Measurements from ENCODE around the gene NRXN3. TPM values are rescaled to one million over a fixed set of nuclear protein-coding genes. Genes with fewer than 3 reads are reported as not detected.
A peak's percentile ranks its signal among the peaks of the same experiment; 100 is the strongest.

The NRXN3 gene
- total and polyA plus RNA-seq, 2 of the 4 experiments (the other 2 are of a cell fraction), result 4.8 to 25.1 TPM

GRCh38 chr14:79825046-79825521 lies 1654.9 kb downstream of the NRXN3 start:
- no peak overlapping the region for H3K23ac ChIP-seq (ENCODE audit: low read depth, low read length)
- no peak overlapping the region for H2BK5ac ChIP-seq (ENCODE audit: low read depth, low read length, poor library complexity, severe bottlenecking)
- intact Hi-C loops (cut with micrococcal nuclease) (no loop called here), in situ Hi-C loops (cut with MboI; ENCODE audit: low sequenced_read_pairs) (no loop called here), dilution Hi-C loops (cut with HindIII; ENCODE audit: low sequenced_read_pairs, unreplicated experiment) (no loop called here)
- H3K18ac ChIP-seq (ENCODE audit: low read depth, low read length), result no peak overlapping the region
- H3K27me3 ChIP-seq (ENCODE audit: control insufficient read depth, insufficient read depth, low read length), result no peaks in the 10 kb centered on the region
- no peak overlapping the region for H3K9ac ChIP-seq (ENCODE audit: low read depth, low read length)
- no TSS peak for BruUV-seq (replicated peaks)
- H3K9me3 ChIP-seq (ENCODE audit: control insufficient read depth, insufficient read depth, low read length), result no peaks in the 10 kb centered on the region
- no peak for ATAC-seq (ENCODE audit: low read depth)
- no peak overlapping the region for H3K4me3 ChIP-seq (ENCODE audit: insufficient read depth, low read depth, low read length)
- no peak overlapping the region for H3K56ac ChIP-seq (ENCODE audit: extremely low read depth, insufficient read depth, low read length)
- H2BK15ac ChIP-seq (ENCODE audit: low read depth, low read length), result no peak overlapping the region
- H3K4me2 ChIP-seq (ENCODE audit: low read depth, low read length), result no peak overlapping the region
- H2BK120ac ChIP-seq (ENCODE audit: low read depth, low read length), result no peak overlapping the region
- peak; percentile 52 for DNase-seq
- H4K5ac ChIP-seq (ENCODE audit: low read depth, low read length), result no peak overlapping the region
- no CpG with 5 or more reads among the region's 6 CpGs for WGBS, 2 experiments (ENCODE audit: extremely low coverage in 2 of 2, insufficient read length in 1 of 2)
- H2AK5ac ChIP-seq (ENCODE audit: low read depth, low read length), result no peak overlapping the region
- H3K4me1 ChIP-seq (ENCODE audit: control insufficient read depth, insufficient read depth, low read length), result no peaks in the 10 kb centered on the region
- no peak overlapping the region for H2AK9ac ChIP-seq (replicated peaks; ENCODE audit: low read depth, low read length, poor library complexity)
- no peak overlapping the region for H3K27ac ChIP-seq (ENCODE audit: insufficient read depth, low read length)
- H3K14ac ChIP-seq (replicated peaks; ENCODE audit: low read depth, low read length), result no peak overlapping the region
- H4K91ac ChIP-seq (ENCODE audit: insufficient read depth, low read depth, low read length), result no peak overlapping the region
- no peaks in the 10 kb centered on the region for H4K20me1 ChIP-seq (ENCODE audit: insufficient read depth, low read length)
- H4K8ac ChIP-seq (ENCODE audit: low read depth in 2 of 2, low read length in 2 of 2), result no peak overlapping the region; a peak in 1 of 4 replicates
- ChIA-PET CTCF (interaction anchor here (0.6 kb wide), 1 partner anchor 819 kb away, joined by 4 read pairs; no protein-coding TSS in a partner anchor), POLR2A (ENCODE audit: unreplicated experiment) (no interaction called here)
- no peak overlapping the region for H2AFZ ChIP-seq (replicated peaks; ENCODE audit: low read length, poor library complexity)
- no peaks in the 10 kb centered on the region for H3K79me1 ChIP-seq (ENCODE audit: low read depth in 1 of 2, low read length in 2 of 2)
- H3K4ac ChIP-seq (ENCODE audit: low read depth, low read length), result no peak overlapping the region
- H3K9me1 ChIP-seq (ENCODE audit: insufficient read depth, low read length), result 0 out of 2 replicates have a peak, but pooled peaks cover 2% of the 10 kb centered on the region
- no peak for TF ChIP-seq NFE2L2 (IDR thresholded peaks at IDR 0.05; ENCODE audit: low read depth, low read length)
- TF ChIP-seq CEBPB (IDR thresholded peaks at IDR 0.05; ENCODE audit: low read depth, low read length), result peak; percentile 61
- H2BK20ac ChIP-seq (ENCODE audit: low read depth, low read length), result no peak overlapping the region
- H3K36me3 ChIP-seq (ENCODE audit: control insufficient read depth, insufficient read depth, low read length), result no peaks in the 10 kb centered on the region

Measured in IMR-90 (cell line).